ENCODE measurements around the gene GNAL.

GRCh38 chr18:11658019-11658418 lies 31.0 kb upstream of the GNAL start:
- TF ChIP-seq CTCF (IDR thresholded peaks at IDR 0.05) (no peak), POLR2A (IDR thresholded peaks at IDR 0.05) (no peak)

All from thyroid gland (tissue), 4 donors.